ENCODE results near the gene MDFIC.

GRCh38 chr7:114928060-114928459 lies 6.2 kb downstream of the MDFIC start:
- no peak for TF ChIP-seq ZNF274 (IDR thresholded peaks at IDR 0.05; ENCODE audit: low read depth, low read length)
- no peak for TF ChIP-seq YY1 (IDR thresholded peaks at IDR 0.05; ENCODE audit: insufficient read depth, insufficient read length)
